Measurements from ENCODE around the gene TECTA.

The TECTA gene

GRCh38 chr11:121194731-121195596, 93.9 kb downstream of the TECTA start:
- no peak overlapping the region for H3K27ac ChIP-seq (ENCODE audit: low read depth, low read length)
- no peaks in the 10 kb centered on the region for H3K36me3 ChIP-seq (ENCODE audit: insufficient read depth, low read length)
- H3K4me1 ChIP-seq (ENCODE audit: insufficient read depth, low read length), result no peaks in the 10 kb centered on the region
- no peaks in the 10 kb centered on the region for H3K27me3 ChIP-seq (ENCODE audit: control insufficient read depth in 1 of 2, insufficient read depth in 2 of 2, low read length in 2 of 2)
- H3K9me3 ChIP-seq (ENCODE audit: low read length), result no peaks in the 10 kb centered on the region
- no peak overlapping the region for H3K9ac ChIP-seq (ENCODE audit: low read length)
- H3K4me3 ChIP-seq (ENCODE audit: low read depth in 1 of 2, low read length in 2 of 2), result no peak overlapping the region

- Histone ChIP-seq H3K27ac (ENCODE audit: low read depth, low read length) (no peak overlapping the region), H3K9ac (ENCODE audit: low read length) (no peak overlapping the region), H3K4me3 (ENCODE audit: low read depth in 1 of 2, low read length in 2 of 2) (no peak overlapping the region), H3K9me3 (ENCODE audit: low read length) (no peaks in the 10 kb centered on the region), H3K27me3 (ENCODE audit: control insufficient read depth in 1 of 2, insufficient read depth in 2 of 2, low read length in 2 of 2) (no peaks in the 10 kb centered on the region), H3K4me1 (ENCODE audit: insufficient read depth, low read length) (no peaks in the 10 kb centered on the region), H3K36me3 (ENCODE audit: insufficient read depth, low read length) (no peaks in the 10 kb centered on the region)
Measured at GRCh38 chr11:121198491-121198890, 97.4 kb downstream of the TECTA start.

GRCh38 chr11:121199516-121199915, 98.5 kb downstream of the TECTA start:
- Histone ChIP-seq H3K36me3 (ENCODE audit: insufficient read depth, low read length) (no peaks in the 10 kb centered on the region), H3K27ac (ENCODE audit: low read depth, low read length) (no peak overlapping the region), H3K9me3 (ENCODE audit: low read length) (no peaks in the 10 kb centered on the region), H3K27me3 (ENCODE audit: control insufficient read depth in 1 of 2, insufficient read depth in 2 of 2, low read length in 2 of 2) (no peaks in the 10 kb centered on the region), H3K4me3 (ENCODE audit: low read depth in 1 of 2, low read length in 2 of 2) (no peak overlapping the region), H3K9ac (ENCODE audit: low read length) (no peak overlapping the region), H3K4me1 (ENCODE audit: insufficient read depth, low read length) (no peaks in the 10 kb centered on the region)

GRCh38 chr11:121206810-121207209, 105.8 kb downstream of the TECTA start:
- no peak overlapping the region for H3K4me3 ChIP-seq (ENCODE audit: low read depth in 1 of 2, low read length in 2 of 2)
- no peaks in the 10 kb centered on the region for H3K27me3 ChIP-seq (ENCODE audit: control insufficient read depth in 1 of 2, insufficient read depth in 2 of 2, low read length in 2 of 2)
- H3K27ac ChIP-seq (ENCODE audit: low read depth, low read length), result no peak overlapping the region
- H3K36me3 ChIP-seq (ENCODE audit: insufficient read depth, low read length), result no peaks in the 10 kb centered on the region
- peaks cover 6% of the 10 kb centered on the region for H3K4me1 ChIP-seq (ENCODE audit: insufficient read depth, low read length)
- no peaks in the 10 kb centered on the region for H3K9me3 ChIP-seq (ENCODE audit: low read length)
- no peak overlapping the region for H3K9ac ChIP-seq (ENCODE audit: low read length)

GRCh38 chr11:121207485-121208115, 106.6 kb downstream of the TECTA start:
- no peak overlapping the region for H3K9ac ChIP-seq (ENCODE audit: low read length)
- H3K27ac ChIP-seq (ENCODE audit: low read depth, low read length), result no peak overlapping the region
- no peaks in the 10 kb centered on the region for H3K27me3 ChIP-seq (ENCODE audit: control insufficient read depth in 1 of 2, insufficient read depth in 2 of 2, low read length in 2 of 2)
- peaks cover 6% of the 10 kb centered on the region for H3K4me1 ChIP-seq (ENCODE audit: insufficient read depth, low read length)
- H3K4me3 ChIP-seq (ENCODE audit: low read depth in 1 of 2, low read length in 2 of 2), result no peak overlapping the region
- H3K36me3 ChIP-seq (ENCODE audit: insufficient read depth, low read length), result no peaks in the 10 kb centered on the region
- H3K9me3 ChIP-seq (ENCODE audit: low read length), result no peaks in the 10 kb centered on the region

- Histone ChIP-seq H3K27ac (ENCODE audit: low read depth, low read length) (no peak overlapping the region), H3K36me3 (ENCODE audit: insufficient read depth, low read length) (no peaks in the 10 kb centered on the region), H3K9me3 (ENCODE audit: low read length) (no peaks in the 10 kb centered on the region), H3K27me3 (ENCODE audit: control insufficient read depth in 1 of 2, insufficient read depth in 2 of 2, low read length in 2 of 2) (no peaks in the 10 kb centered on the region), H3K9ac (ENCODE audit: low read length) (no peak overlapping the region), H3K4me1 (ENCODE audit: insufficient read depth, low read length) (peaks cover 6% of the 10 kb centered on the region), H3K4me3 (ENCODE audit: low read depth in 1 of 2, low read length in 2 of 2) (no peak overlapping the region)
Measured at GRCh38 chr11:121210445-121211080, 109.5 kb downstream of the TECTA start.

GRCh38 chr11:121211626-121212025, 110.6 kb downstream of the TECTA start:
- Histone ChIP-seq H3K27ac (ENCODE audit: low read depth, low read length) (no peak overlapping the region), H3K4me1 (ENCODE audit: insufficient read depth, low read length) (peaks cover 4% of the 10 kb centered on the region), H3K36me3 (ENCODE audit: insufficient read depth, low read length) (no peaks in the 10 kb centered on the region), H3K9ac (ENCODE audit: low read length) (no peak overlapping the region), H3K27me3 (ENCODE audit: control insufficient read depth in 1 of 2, insufficient read depth in 2 of 2, low read length in 2 of 2) (no peaks in the 10 kb centered on the region), H3K4me3 (ENCODE audit: low read depth in 1 of 2, low read length in 2 of 2) (no peak overlapping the region), H3K9me3 (ENCODE audit: low read length) (no peaks in the 10 kb centered on the region)

GRCh38 chr11:121212536-121213361, 111.7 kb downstream of the TECTA start:
- Histone ChIP-seq H3K9me3 (ENCODE audit: low read length) (no peaks in the 10 kb centered on the region), H3K27me3 (ENCODE audit: control insufficient read depth in 1 of 2, insufficient read depth in 2 of 2, low read length in 2 of 2) (no peaks in the 10 kb centered on the region), H3K4me3 (ENCODE audit: low read depth in 1 of 2, low read length in 2 of 2) (no peak overlapping the region), H3K9ac (ENCODE audit: low read length) (no peak overlapping the region), H3K27ac (ENCODE audit: low read depth, low read length) (no peak overlapping the region), H3K36me3 (ENCODE audit: insufficient read depth, low read length) (no peaks in the 10 kb centered on the region), H3K4me1 (ENCODE audit: insufficient read depth, low read length) (no peaks in the 10 kb centered on the region)

GRCh38 chr11:121213362-121213893, 112.4 kb downstream of the TECTA start:
- no peaks in the 10 kb centered on the region for H3K9me3 ChIP-seq (ENCODE audit: low read length)
- no peak overlapping the region for H3K27ac ChIP-seq (ENCODE audit: low read depth, low read length)
- no peaks in the 10 kb centered on the region for H3K4me1 ChIP-seq (ENCODE audit: insufficient read depth, low read length)
- no peak overlapping the region for H3K9ac ChIP-seq (ENCODE audit: low read length)
- H3K36me3 ChIP-seq (ENCODE audit: insufficient read depth, low read length), result no peaks in the 10 kb centered on the region
- no peak overlapping the region for H3K4me3 ChIP-seq (ENCODE audit: low read depth in 1 of 2, low read length in 2 of 2)
- no peaks in the 10 kb centered on the region for H3K27me3 ChIP-seq (ENCODE audit: control insufficient read depth in 1 of 2, insufficient read depth in 2 of 2, low read length in 2 of 2)

- Histone ChIP-seq H3K27me3 (ENCODE audit: control insufficient read depth in 1 of 2, insufficient read depth in 2 of 2, low read length in 2 of 2) (no peaks in the 10 kb centered on the region), H3K36me3 (ENCODE audit: insufficient read depth, low read length) (no peaks in the 10 kb centered on the region), H3K27ac (ENCODE audit: low read depth, low read length) (no peak overlapping the region), H3K9me3 (ENCODE audit: low read length) (no peaks in the 10 kb centered on the region), H3K4me1 (ENCODE audit: insufficient read depth, low read length) (no peaks in the 10 kb centered on the region), H3K4me3 (ENCODE audit: low read depth in 1 of 2, low read length in 2 of 2) (no peak overlapping the region), H3K9ac (ENCODE audit: low read length) (no peak overlapping the region)
Measured at GRCh38 chr11:121214861-121215260, 113.8 kb downstream of the TECTA start.
